ENCODE results near the gene KCTD5. TPM values are rescaled to one million over a fixed set of nuclear protein-coding genes. Genes with fewer than 3 reads are reported as not detected.

KCTD5 gene
- total and polyA plus RNA-seq, 10 of the 15 experiments (the other 5 are each of a cell fraction or from before 2014, with no cell fraction given) = 0.58 to 56.4 (median 37.3) TPM

DNA sequence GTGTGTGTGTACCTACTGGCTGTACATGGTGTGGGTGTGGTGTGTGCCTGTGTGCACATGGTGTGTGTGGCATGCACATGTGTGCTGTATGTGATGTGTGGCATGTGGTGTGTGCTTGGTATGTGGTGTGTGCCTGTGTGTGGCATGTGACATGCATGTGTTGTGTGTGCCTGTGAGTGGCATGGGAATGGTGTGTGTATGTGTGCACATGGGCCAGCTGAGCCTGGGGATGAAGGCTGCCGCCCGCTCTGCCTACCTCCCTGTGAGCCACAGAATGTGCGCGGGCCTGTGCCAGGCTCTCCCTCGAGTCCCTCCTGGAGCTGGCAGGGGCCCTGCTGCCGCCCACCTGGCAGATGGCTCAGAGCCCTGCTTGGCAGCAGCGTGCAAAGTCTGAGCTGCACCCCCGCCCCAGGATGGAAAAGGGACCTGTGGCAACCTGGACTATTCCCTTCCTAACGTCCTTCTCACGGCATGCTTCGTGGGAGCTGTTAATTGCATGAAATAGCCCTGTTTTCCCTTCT lies 28.4 kb downstream of the KCTD5 start:
- WGBS (ENCODE audit: insufficient coverage, insufficient replicate concordance, low lambda C conversion rate, missing lambda C conversion rate) = 77% methylated on average over 11 of the region's 11 CpGs
- CTCF ChIA-PET = no interaction called here

More for the DNA sequence above, 28.4 kb downstream of the KCTD5 start:
- Histone ChIP-seq H3K27me3 (replicated peaks in 1 of 2; ENCODE audit: control insufficient read depth in 2 of 2, insufficient read depth in 2 of 2, low read length in 1 of 2) (no peaks in the 10 kb centered on the region), H3K9me3 (replicated peaks; ENCODE audit: control insufficient read depth, insufficient read depth, low read length) (no peaks in the 10 kb centered on the region), H3K79me2 (ENCODE audit: control insufficient read depth, insufficient read depth, low read length) (no peaks in the 10 kb centered on the region), H3K36me3 (ENCODE audit: control insufficient read depth in 2 of 2, insufficient read depth in 2 of 2, low read length in 1 of 2) (peaks cover 6 to 15% of the 10 kb centered on the region in 2 experiments), H2AFZ (ENCODE audit: control insufficient read depth, low read depth, low read length) (no peak overlapping the region), H3K4me3 (no peak overlapping the region), H3K4me2 (ENCODE audit: control insufficient read depth, insufficient read depth) (no peak overlapping the region), H3K4me1 (ENCODE audit: control insufficient read depth, insufficient read depth, low read length) (no peaks in the 10 kb centered on the region), H3K27ac (ENCODE audit: control insufficient read depth, insufficient read depth) (no peak overlapping the region), H3K9ac (ENCODE audit: control insufficient read depth, insufficient read depth, low read length) (no peak overlapping the region), H4K20me1 (ENCODE audit: control insufficient read depth, insufficient read depth) (no peaks in the 10 kb centered on the region)
- DNase-seq (ENCODE audit: low read depth, low spot score) = no peak
- TF ChIP-seq, protein P1, sequence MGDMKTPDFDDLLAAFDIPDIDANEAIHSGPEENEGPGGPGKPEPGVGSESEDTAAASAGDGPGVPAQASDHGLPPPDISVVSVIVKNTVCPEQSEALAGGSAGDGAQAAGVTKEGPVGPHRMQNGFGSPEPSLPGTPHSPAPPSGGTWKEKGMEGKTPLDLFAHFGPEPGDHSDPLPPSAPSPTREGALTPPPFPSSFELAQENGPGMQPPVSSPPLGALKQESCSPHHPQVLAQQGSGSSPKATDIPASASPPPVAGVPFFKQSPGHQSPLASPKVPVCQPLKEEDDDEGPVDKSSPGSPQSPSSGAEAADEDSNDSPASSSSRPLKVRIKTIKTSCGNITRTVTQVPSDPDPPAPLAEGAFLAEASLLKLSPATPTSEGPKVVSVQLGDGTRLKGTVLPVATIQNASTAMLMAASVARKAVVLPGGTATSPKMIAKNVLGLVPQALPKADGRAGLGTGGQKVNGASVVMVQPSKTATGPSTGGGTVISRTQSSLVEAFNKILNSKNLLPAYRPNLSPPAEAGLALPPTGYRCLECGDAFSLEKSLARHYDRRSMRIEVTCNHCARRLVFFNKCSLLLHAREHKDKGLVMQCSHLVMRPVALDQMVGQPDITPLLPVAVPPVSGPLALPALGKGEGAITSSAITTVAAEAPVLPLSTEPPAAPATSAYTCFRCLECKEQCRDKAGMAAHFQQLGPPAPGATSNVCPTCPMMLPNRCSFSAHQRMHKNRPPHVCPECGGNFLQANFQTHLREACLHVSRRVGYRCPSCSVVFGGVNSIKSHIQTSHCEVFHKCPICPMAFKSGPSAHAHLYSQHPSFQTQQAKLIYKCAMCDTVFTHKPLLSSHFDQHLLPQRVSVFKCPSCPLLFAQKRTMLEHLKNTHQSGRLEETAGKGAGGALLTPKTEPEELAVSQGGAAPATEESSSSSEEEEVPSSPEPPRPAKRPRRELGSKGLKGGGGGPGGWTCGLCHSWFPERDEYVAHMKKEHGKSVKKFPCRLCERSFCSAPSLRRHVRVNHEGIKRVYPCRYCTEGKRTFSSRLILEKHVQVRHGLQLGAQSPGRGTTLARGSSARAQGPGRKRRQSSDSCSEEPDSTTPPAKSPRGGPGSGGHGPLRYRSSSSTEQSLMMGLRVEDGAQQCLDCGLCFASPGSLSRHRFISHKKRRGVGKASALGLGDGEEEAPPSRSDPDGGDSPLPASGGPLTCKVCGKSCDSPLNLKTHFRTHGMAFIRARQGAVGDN (IDR thresholded peaks at IDR 0.05) = no peak
- TF ChIP-seq BRCA1 (IDR thresholded peaks at IDR 0.05; ENCODE audit: low read depth, low read length) (no peak), POLR2A (IDR thresholded peaks at IDR 0.05; ENCODE audit: low read depth, low read length) (peak; percentile 55; the same call in 1 of the 2 replicates), TARDBP (IDR thresholded peaks at IDR 0.05; ENCODE audit: borderline replicate concordance) (peak; percentile 88)
- ChIA-PET POLR2A (no interaction called here), SMC1A (ENCODE audit: uncharacterized antibody, unreplicated experiment) (no interaction called here), RAD21 (ENCODE audit: unreplicated experiment) (no interaction called here)
- BruUV-seq (replicated peaks) = no TSS peak
- in situ Hi-C loops (cut with MboI) (no loop called here), intact Hi-C loops (cut with micrococcal nuclease; ENCODE audit: unreplicated experiment) (no loop called here)
- FAIRE-seq = no peak
- no peak for ATAC-seq

Measured in GM12878 (cell line).